ENCODE data around the gene METTL24.

The METTL24 gene

GRCh38 chr6:110348961-110349690 lies 9.0 kb downstream of the METTL24 start:
- no peak for DNase-seq
- TF ChIP-seq, protein P1, sequence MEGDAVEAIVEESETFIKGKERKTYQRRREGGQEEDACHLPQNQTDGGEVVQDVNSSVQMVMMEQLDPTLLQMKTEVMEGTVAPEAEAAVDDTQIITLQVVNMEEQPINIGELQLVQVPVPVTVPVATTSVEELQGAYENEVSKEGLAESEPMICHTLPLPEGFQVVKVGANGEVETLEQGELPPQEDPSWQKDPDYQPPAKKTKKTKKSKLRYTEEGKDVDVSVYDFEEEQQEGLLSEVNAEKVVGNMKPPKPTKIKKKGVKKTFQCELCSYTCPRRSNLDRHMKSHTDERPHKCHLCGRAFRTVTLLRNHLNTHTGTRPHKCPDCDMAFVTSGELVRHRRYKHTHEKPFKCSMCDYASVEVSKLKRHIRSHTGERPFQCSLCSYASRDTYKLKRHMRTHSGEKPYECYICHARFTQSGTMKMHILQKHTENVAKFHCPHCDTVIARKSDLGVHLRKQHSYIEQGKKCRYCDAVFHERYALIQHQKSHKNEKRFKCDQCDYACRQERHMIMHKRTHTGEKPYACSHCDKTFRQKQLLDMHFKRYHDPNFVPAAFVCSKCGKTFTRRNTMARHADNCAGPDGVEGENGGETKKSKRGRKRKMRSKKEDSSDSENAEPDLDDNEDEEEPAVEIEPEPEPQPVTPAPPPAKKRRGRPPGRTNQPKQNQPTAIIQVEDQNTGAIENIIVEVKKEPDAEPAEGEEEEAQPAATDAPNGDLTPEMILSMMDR (IDR thresholded peaks at IDR 0.05; ENCODE audit: low read depth, low read length, missing control alignments), result no peak
- Histone ChIP-seq H3K4me3 (ENCODE audit: low read depth, low read length) (no peak overlapping the region), H3K27me3 (replicated peaks) (no peaks in the 10 kb centered on the region), H3K27ac (no peak overlapping the region), H3K36me3 (replicated peaks) (no peaks in the 10 kb centered on the region)
- in situ Hi-C loops (cut with HindIII; ENCODE audit: low pct_ligation_motif_present, low sequenced_read_pairs), result no loop called here

DNA sequence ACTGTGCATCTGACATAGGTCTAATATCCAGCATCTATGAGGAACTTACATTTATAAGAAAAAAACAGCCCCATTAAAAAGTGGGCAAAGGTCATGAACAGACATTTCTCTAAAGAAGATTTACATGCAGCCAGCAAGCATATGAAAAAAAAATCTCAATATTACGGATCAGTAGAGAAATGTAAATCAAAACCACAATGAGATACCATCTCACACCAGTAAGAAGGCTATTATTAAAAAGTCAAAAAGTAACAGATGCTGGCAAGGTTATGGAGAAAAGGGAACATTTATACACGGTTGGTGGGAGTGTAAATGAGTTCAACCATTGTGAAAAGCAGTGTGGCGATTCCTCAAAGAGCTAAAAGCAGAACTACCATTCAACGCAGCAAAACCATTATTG lies 13.1 kb downstream of the METTL24 start:
- in situ Hi-C loops (cut with HindIII; ENCODE audit: low pct_ligation_motif_present, low sequenced_read_pairs), result no loop called here
- H3K4me3 ChIP-seq (ENCODE audit: low read depth, low read length), result no peak overlapping the region
- TF ChIP-seq, protein P1 (IDR thresholded peaks at IDR 0.05; ENCODE audit: low read depth, low read length, missing control alignments), result no peak

GRCh38 chr6:110342759-110343158 lies 15.4 kb downstream of the METTL24 start:
- TF ChIP-seq, protein P1 (IDR thresholded peaks at IDR 0.05; ENCODE audit: low read depth, low read length, missing control alignments), result no peak
- DNase-seq, result no peak
- no peaks in the 10 kb centered on the region for H3K27me3 ChIP-seq (replicated peaks)
- in situ Hi-C loops (cut with HindIII; ENCODE audit: low pct_ligation_motif_present, low sequenced_read_pairs), result no loop called here
- no peak overlapping the region for H3K4me3 ChIP-seq (ENCODE audit: low read depth, low read length)
- H3K36me3 ChIP-seq (replicated peaks), result no peaks in the 10 kb centered on the region
- no peak overlapping the region for H3K27ac ChIP-seq

More for the DNA sequence above, 13.1 kb downstream of the METTL24 start:
- H3K27me3 ChIP-seq (replicated peaks), result no peaks in the 10 kb centered on the region
- no peak overlapping the region for H3K27ac ChIP-seq
- no peaks in the 10 kb centered on the region for H3K36me3 ChIP-seq (replicated peaks)
- DNase-seq, result no peak

- TF ChIP-seq, protein P1 (IDR thresholded peaks at IDR 0.05; ENCODE audit: low read depth, low read length, missing control alignments), result peak; percentile 69
- H3K4me3 ChIP-seq (ENCODE audit: low read depth, low read length), result no peak overlapping the region
- no peaks in the 10 kb centered on the region for H3K36me3 ChIP-seq (replicated peaks)
- no peaks in the 10 kb centered on the region for H3K27me3 ChIP-seq (replicated peaks)
- DNase-seq, result peak; percentile 39
- in situ Hi-C loops (cut with HindIII; ENCODE audit: low pct_ligation_motif_present, low sequenced_read_pairs), result no loop called here
- no peak overlapping the region for H3K27ac ChIP-seq
Observed at GRCh38 chr6:110341663-110342596, 16.2 kb downstream of the METTL24 start.

DNA sequence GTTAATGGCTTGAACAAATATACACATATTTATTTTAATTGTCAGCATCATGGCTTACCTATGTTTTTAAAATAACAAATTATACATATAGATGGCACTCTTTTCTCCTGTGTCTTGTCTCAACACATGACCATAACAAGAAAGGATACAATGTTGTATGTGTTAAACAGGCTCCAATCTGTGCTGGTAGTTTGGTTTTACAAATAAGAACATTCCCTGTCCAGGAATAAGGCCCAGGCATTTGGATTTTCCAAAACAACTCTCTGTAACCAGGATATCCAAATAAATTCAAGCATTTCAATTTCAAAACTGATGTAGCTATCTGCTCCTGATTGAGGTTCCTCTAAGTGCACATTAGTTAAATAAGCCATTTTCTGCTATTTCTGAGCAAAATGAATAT lies 17.1 kb downstream of the METTL24 start:
- H3K4me3 ChIP-seq (ENCODE audit: low read depth, low read length), result no peak overlapping the region
- no peaks in the 10 kb centered on the region for H3K27me3 ChIP-seq (replicated peaks)
- in situ Hi-C loops (cut with HindIII; ENCODE audit: low pct_ligation_motif_present, low sequenced_read_pairs), result no loop called here
- no peaks in the 10 kb centered on the region for H3K36me3 ChIP-seq (replicated peaks)
- no peak overlapping the region for H3K27ac ChIP-seq
- TF ChIP-seq, protein P1 (IDR thresholded peaks at IDR 0.05; ENCODE audit: low read depth, low read length, missing control alignments), result no peak
- no peak for DNase-seq
